ENCODE results near the gene CREM.
"Not testable (repeated sequence)": the region's sequence is repeated elsewhere in the genome, so short reads cannot be mapped to it uniquely, and the experiment has no call there.

The CREM gene

DNA sequence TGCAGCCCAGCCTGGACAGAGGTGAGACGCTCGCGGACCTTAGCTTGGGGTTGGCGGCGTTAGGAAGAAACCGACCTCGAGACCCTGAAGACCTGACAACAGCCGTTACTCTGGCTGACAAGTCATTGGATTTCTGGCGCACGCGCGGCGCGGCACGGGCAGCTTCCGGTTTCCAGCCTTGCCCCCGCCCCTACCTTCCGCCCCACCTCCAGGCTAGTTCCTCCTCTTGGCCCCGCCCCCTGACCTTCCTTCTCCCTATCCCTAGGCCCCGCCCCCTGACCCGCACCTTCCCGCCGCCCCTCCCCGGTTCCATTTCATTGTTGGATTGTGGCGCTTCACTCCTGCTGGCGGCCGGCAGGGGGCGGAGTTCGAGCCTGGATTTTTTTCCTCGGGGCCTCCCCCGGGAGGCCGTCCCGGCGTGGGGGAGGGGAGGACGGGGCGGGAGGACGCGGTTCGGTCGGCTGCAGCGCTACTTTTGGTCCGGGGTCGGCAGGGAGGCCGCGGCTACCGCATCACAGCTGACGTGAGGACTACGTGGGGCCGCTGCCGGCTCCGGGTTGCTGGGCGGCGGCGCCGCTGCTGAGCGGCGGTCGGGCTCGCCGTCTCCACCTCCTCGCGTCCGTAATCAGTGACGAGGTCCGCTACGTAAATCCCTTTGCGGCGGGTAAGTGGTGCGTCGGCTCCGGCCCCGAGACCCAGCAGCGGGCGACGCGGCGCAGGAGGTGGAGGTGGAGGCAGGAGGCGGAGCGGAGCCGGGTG, at the start of gene CREM:
CREM (plus strand) TSS at position 317 of the 759 bp plus-strand sequence. CDS start 10,990 bp downstream, outside the sequence.
- H3K27me3 Mint-ChIP-seq, result no peaks in the 10 kb centered on the region
- H3K4me3 Mint-ChIP-seq, result peak within 1 kb of the TSS; percentile 95
- no peaks in the 10 kb centered on the region for H3K9me3 Mint-ChIP-seq
- peak within 1 kb of the TSS; percentile 98 for H3K27ac Mint-ChIP-seq
- peaks cover 46% of the 10 kb centered on the region for H3K4me1 Mint-ChIP-seq
- H3K36me3 Mint-ChIP-seq, result peaks cover 5% of the 10 kb centered on the region

DNA sequence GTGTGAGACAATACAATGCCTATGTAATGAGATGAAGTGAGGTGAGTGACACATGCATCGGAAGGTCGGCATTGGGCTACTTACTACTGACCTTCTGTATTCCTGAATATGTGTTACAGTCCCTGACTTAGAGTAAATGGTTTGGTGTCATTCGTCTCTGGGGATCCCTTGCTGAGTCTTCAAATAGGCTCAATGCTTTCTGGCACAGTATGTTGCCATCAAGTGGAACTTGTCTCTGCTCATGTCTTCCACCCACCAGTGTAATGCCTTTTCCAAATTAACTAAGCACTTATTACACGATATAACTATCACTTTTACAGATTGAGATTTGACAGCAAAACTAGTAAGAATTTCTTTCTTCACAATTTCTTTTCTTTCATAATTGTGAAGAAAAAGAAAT, 47.4 kb upstream of the CREM start:
- H3K4me1 Mint-ChIP-seq, result peaks cover 54% of the 10 kb centered on the region
- H3K4me3 Mint-ChIP-seq, result no peak overlapping the region
- H3K27ac Mint-ChIP-seq, result no peak overlapping the region

GRCh38 chr10:35079763-35080162, 46.9 kb upstream of the CREM start:
- H3K4me3 Mint-ChIP-seq, result no peak overlapping the region
- no peaks in the 10 kb centered on the region for H3K9me3 Mint-ChIP-seq
- H3K36me3 Mint-ChIP-seq, result peaks cover 13% of the 10 kb centered on the region
- peaks cover 54% of the 10 kb centered on the region for H3K4me1 Mint-ChIP-seq
- H3K27me3 Mint-ChIP-seq, result no peaks in the 10 kb centered on the region
- H3K27ac Mint-ChIP-seq, result no peak overlapping the region

More for the DNA sequence above, 47.4 kb upstream of the CREM start:
- Mint-ChIP-seq H3K36me3 (peaks cover 13% of the 10 kb centered on the region), H3K9me3 (no peaks in the 10 kb centered on the region), H3K27me3 (no peaks in the 10 kb centered on the region)

DNA sequence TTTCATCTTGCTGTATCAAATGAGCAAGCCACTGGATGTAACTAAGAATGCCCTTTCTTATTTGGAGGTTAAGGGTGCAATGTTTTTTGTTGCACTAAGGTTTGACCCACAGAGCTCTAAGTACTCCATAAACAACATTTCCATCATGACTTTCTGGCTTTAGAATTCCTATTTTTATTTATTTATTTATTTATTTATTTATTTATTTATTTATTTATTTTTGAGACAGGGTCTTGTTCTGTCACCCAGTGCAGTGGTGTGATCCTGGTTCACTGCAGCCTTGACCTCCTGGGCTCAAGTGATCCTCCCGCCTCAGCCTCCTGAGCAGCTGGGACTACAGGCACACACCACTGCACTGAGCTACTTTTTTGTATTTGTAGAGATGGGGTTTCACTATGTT, 46.4 kb upstream of the CREM start:
- peaks cover 13% of the 10 kb centered on the region for H3K36me3 Mint-ChIP-seq
- H3K4me3 Mint-ChIP-seq, H3K27me3 Mint-ChIP-seq, H3K27ac Mint-ChIP-seq, H3K9me3 Mint-ChIP-seq: not testable (repeated sequence)
- H3K4me1 Mint-ChIP-seq, result peaks cover 49% of the 10 kb centered on the region

GRCh38 chr10:35083242-35083641, 43.4 kb upstream of the CREM start:
- Mint-ChIP-seq H3K27ac (no peak overlapping the region), H3K36me3 (peaks cover 16% of the 10 kb centered on the region), H3K4me3 (no peak overlapping the region), H3K9me3 (no peaks in the 10 kb centered on the region), H3K27me3 (no peaks in the 10 kb centered on the region), H3K4me1 (peaks cover 76% of the 10 kb centered on the region)

DNA sequence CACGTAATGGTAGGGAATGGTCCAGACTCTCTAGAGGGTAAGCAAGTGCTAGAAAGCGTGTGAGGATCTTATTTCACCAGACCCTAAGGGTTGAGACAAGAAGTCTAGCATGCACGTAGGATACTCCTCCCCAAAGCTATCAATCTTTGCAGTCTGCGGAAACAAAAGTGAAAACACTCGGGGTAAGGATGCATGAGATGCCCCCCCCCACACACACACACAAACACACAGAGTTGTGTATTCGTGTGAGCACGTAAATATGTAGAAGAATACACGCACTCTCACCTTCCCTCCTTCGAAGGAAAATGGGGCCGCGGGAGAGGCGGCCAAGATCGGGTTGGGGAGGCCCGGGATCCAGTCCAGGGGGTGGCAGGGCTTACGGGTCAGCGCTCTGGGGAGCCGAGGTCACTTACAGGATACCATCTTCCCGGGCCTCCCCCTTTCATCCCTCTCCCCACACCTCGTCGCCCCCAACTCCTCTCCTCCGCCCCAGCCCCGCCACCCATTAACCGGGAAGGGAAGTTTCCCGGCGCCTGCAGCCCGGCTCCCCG, 37.0 kb upstream of the CREM start:
- no peaks in the 10 kb centered on the region for H3K9me3 Mint-ChIP-seq
- peaks cover 51% of the 10 kb centered on the region for H3K4me1 Mint-ChIP-seq
- H3K36me3 Mint-ChIP-seq, result peaks cover 3% of the 10 kb centered on the region
- peak overlapping the region; percentile 94 for H3K4me3 Mint-ChIP-seq
- peak overlapping the region; percentile 92 for H3K27ac Mint-ChIP-seq
- H3K27me3 Mint-ChIP-seq, result no peaks in the 10 kb centered on the region

DNA sequence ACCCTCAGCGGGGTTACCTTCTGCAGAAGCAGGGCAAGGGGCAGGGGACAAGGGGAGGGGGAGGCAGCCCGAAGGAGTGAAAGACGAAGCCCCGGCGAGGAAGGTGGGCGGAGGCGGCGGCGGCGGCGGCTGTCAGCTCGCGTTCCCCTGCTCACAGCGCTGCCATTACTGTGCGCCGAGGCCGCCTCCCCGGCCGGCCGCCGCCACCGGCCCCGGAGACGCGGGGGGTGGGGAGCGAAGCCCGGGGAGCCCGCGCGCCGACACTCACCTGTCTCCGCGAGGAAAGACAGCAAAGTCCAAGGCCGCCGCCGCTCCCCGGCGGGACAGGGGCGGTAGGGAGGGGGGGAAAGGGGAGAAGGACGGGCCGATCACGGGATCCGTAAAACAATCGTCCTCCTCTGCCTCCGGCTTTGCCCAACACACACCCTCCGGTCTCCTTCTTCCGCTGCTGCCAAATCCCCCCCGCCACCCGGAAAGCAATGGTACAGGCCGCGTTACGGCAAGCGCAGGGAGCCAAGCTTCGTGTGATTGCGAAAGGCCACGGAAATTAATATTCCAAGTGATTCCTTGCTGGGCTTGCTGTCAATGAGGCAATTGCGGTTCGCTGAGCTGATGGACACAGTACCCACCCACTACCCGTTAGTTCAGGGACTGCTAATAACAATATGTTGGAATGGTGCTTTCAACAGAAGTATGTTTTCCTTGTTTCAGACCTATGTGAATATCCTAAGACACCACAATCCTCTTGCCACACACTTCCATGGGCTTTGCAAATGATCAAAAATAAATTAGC, 36.3 kb upstream of the CREM start, which contains the start of gene CUL2:
CUL2 (minus strand) TSS at position 180 of the 793 bp plus-strand sequence. CDS start 19,024 bp downstream, outside the sequence.
- peak within 1 kb of the TSS; percentile 95 for H3K27ac Mint-ChIP-seq
- peaks cover 51% of the 10 kb centered on the region for H3K4me1 Mint-ChIP-seq
- H3K36me3 Mint-ChIP-seq, result peaks cover 3% of the 10 kb centered on the region
- H3K9me3 Mint-ChIP-seq, result no peaks in the 10 kb centered on the region
- H3K27me3 Mint-ChIP-seq, result no peaks in the 10 kb centered on the region
- H3K4me3 Mint-ChIP-seq, result peak within 1 kb of the TSS; percentile 94

- H3K36me3 Mint-ChIP-seq, result peaks cover 3% of the 10 kb centered on the region
- peaks cover 32% of the 10 kb centered on the region for H3K4me1 Mint-ChIP-seq
- H3K27me3 Mint-ChIP-seq, result peaks cover 2% of the 10 kb centered on the region
- no peak overlapping the region for H3K4me3 Mint-ChIP-seq
- H3K27ac Mint-ChIP-seq, result peak overlapping the region; percentile 46
- no peaks in the 10 kb centered on the region for H3K9me3 Mint-ChIP-seq
These were observed 34.5 kb upstream of the CREM start for GRCh38 chr10:35091994-35092790.

- Mint-ChIP-seq H3K27ac (no peak overlapping the region), H3K4me3 (no peak overlapping the region), H3K9me3 (no peaks in the 10 kb centered on the region), H3K4me1 (peaks cover 26% of the 10 kb centered on the region), H3K27me3 (peaks cover 2% of the 10 kb centered on the region), H3K36me3 (no peaks in the 10 kb centered on the region)
These were observed 33.8 kb upstream of the CREM start for GRCh38 chr10:35092851-35093250.

- H3K9me3 Mint-ChIP-seq, result no peaks in the 10 kb centered on the region
- peaks cover 2% of the 10 kb centered on the region for H3K27me3 Mint-ChIP-seq
- no peak overlapping the region for H3K27ac Mint-ChIP-seq
- H3K36me3 Mint-ChIP-seq, result no peaks in the 10 kb centered on the region
- H3K4me1 Mint-ChIP-seq, result peaks cover 1% of the 10 kb centered on the region
- H3K4me3 Mint-ChIP-seq, result no peak overlapping the region
These were observed 30.3 kb upstream of the CREM start for GRCh38 chr10:35096312-35096711.

DNA sequence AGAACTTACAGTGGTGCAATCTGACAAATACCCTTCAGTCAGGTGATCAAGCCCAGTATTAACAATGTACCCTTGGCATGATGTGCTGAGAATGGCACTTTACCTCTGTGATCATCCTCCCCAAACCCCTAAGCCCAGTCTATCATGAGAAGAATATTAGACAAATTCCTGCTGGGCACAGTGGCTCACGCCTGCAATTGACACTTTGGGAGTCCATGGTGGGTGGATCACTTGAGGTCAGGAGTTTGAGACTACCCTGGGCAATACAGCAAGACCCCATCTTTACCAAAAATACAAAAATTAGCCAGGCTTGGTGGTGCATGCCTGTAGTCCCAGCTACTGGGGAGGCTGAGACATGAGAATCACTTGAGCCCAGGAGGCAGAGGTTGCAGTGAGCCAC, 29.1 kb upstream of the CREM start:
- Mint-ChIP-seq H3K36me3 (no peaks in the 10 kb centered on the region), H3K4me3 (no peak overlapping the region), H3K9me3 (no peaks in the 10 kb centered on the region), H3K4me1 (no peaks in the 10 kb centered on the region), H3K27ac (no peak overlapping the region), H3K27me3 (peaks cover 2% of the 10 kb centered on the region)

GRCh38 chr10:35103882-35104281, 22.8 kb upstream of the CREM start:
- no peak overlapping the region for H3K27ac Mint-ChIP-seq
- no peaks in the 10 kb centered on the region for H3K27me3 Mint-ChIP-seq

GRCh38 chr10:35112571-35112970, 14.1 kb upstream of the CREM start:
- H3K4me3 Mint-ChIP-seq, result no peak overlapping the region
- no peaks in the 10 kb centered on the region for H3K9me3 Mint-ChIP-seq
- H3K27ac Mint-ChIP-seq, result no peak overlapping the region
- H3K36me3 Mint-ChIP-seq, result no peaks in the 10 kb centered on the region
- H3K4me1 Mint-ChIP-seq, result no peaks in the 10 kb centered on the region
- H3K27me3 Mint-ChIP-seq, result no peaks in the 10 kb centered on the region

More at GRCh38 chr10:35103882-35104281, 22.8 kb upstream of the CREM start:
- Mint-ChIP-seq H3K4me3 (no peak overlapping the region), H3K4me1 (no peaks in the 10 kb centered on the region), H3K36me3 (no peaks in the 10 kb centered on the region), H3K9me3 (no peaks in the 10 kb centered on the region)

GRCh38 chr10:35119378-35119777, 7.3 kb upstream of the CREM start:
- H3K9me3 Mint-ChIP-seq, result no peaks in the 10 kb centered on the region
- no peaks in the 10 kb centered on the region for H3K36me3 Mint-ChIP-seq
- H3K4me3 Mint-ChIP-seq, result no peak overlapping the region
- peaks cover 3% of the 10 kb centered on the region for H3K4me1 Mint-ChIP-seq
- H3K27me3 Mint-ChIP-seq, result no peaks in the 10 kb centered on the region
- H3K27ac Mint-ChIP-seq, result no peak overlapping the region

DNA sequence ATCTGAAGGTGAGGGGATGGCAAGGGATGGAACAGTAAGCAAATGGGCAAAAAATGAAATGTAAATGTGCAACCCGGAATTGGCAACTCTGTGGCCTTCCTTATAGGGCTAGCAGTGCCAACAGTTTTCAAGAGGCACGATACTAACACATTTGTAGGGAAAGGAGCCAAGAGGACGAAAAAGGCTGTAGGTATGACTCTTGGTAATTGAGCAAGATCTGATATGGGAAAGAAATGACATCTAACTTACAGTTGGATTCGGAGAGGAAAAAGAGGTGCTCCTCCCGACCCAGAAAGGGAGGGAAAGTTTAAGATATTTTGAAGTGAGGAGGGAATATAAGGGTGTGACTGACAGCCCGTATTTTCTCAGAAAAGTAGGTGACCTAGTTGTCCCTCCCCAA, 2.1 kb upstream of the CREM start:
- peaks cover 5% of the 10 kb centered on the region for H3K36me3 Mint-ChIP-seq
- no peak overlapping the region for H3K27ac Mint-ChIP-seq
- H3K27me3 Mint-ChIP-seq, result no peaks in the 10 kb centered on the region
- H3K4me1 Mint-ChIP-seq, result peaks cover 33% of the 10 kb centered on the region
- no peaks in the 10 kb centered on the region for H3K9me3 Mint-ChIP-seq
- H3K4me3 Mint-ChIP-seq, result no peak overlapping the region

Measured in activated naive CD4-positive, alpha-beta T cell treated with anti-CD3 and anti-CD28 coated beads, Interleukin-2, amount 50 U/mL, for 24 hours (primary cell).